H9 (cell line): ENCODE data around the gene PTPRB. TPM values are rescaled to one million over a fixed set of nuclear protein-coding genes. Genes with fewer than 3 reads are reported as not detected.

Experiments used
- DNase-seq: peaks from one replicate; pipeline ENCODE4 v3.0.0-alpha.2; 2017
- H2AFZ ChIP-seq: one replicate; pipeline ENCODE4 v1.6.1; 2013; ENCODE audit warnings: mild to moderate bottlenecking, low read length, control low read depth, moderate library complexity
- H2AK5ac ChIP-seq: 2 replicates; pipeline ENCODE4 v1.6.1; 2013; ENCODE audit warnings: low read length, control low read depth, mixed read lengths; ENCODE audit not compliant: insufficient read length
- H2BK120ac ChIP-seq: one replicate; pipeline ENCODE4 v1.6.1; 2013; ENCODE audit warnings: low read depth, mild to moderate bottlenecking, low read length, control low read depth, inconsistent platforms; ENCODE audit not compliant: poor library complexity, severe bottlenecking
- H2BK12ac ChIP-seq: 2 replicates; pipeline ENCODE4 v1.6.1; 2013; ENCODE audit warnings: low read length, control low read depth, mixed read lengths, low read depth; ENCODE audit not compliant: insufficient read length
- H2BK15ac ChIP-seq: 2 replicates; pipeline ENCODE4 v1.6.1; 2013; ENCODE audit warnings: low read depth, low read length, control low read depth
- H2BK20ac ChIP-seq: one replicate; pipeline ENCODE4 v1.6.1; 2013; ENCODE audit warnings: low read depth, mild to moderate bottlenecking, low read length, control low read depth, inconsistent platforms; ENCODE audit not compliant: poor library complexity, severe bottlenecking
- H2BK5ac ChIP-seq: 2 replicates; pipeline ENCODE4 v1.6.1; 2013; ENCODE audit warnings: low read length, control low read depth, mixed read lengths; ENCODE audit not compliant: insufficient read length
- H3K14ac ChIP-seq: 2 replicates; pipeline ENCODE4 v1.6.1; 2013; ENCODE audit warnings: low read length, control low read depth; ENCODE audit not compliant: insufficient read depth
- H3K18ac ChIP-seq: 2 replicates; pipeline ENCODE4 v1.6.1; 2013; ENCODE audit warnings: low read depth, mild to moderate bottlenecking, mixed read lengths, low read length, control low read depth; ENCODE audit not compliant: insufficient read length
- H3K23ac ChIP-seq: 2 replicates; pipeline ENCODE4 v1.6.1; 2013; ENCODE audit warnings: low read length, control low read depth, mixed read lengths, low read depth; ENCODE audit not compliant: insufficient read length
- H3K23me2 ChIP-seq: 2 replicates; pipeline ENCODE4 v1.6.1; 2013; ENCODE audit warnings: low read depth, mild to moderate bottlenecking, mixed read lengths, low read length, control low read depth; ENCODE audit not compliant: insufficient read length, poor library complexity, severe bottlenecking
- H3K27ac ChIP-seq: 2 replicates; pipeline ENCODE4 v1.5.1; 2013; ENCODE audit warnings: low read length, control low read depth, mixed read lengths, low read depth; ENCODE audit not compliant: insufficient read length
- H3K27me3 ChIP-seq: 2 replicates; pipeline ENCODE4 v1.6.1; 2013; ENCODE audit warnings: low read length, control low read depth, inconsistent platforms; ENCODE audit not compliant: insufficient read depth
- H3K4ac ChIP-seq: 2 replicates; pipeline ENCODE4 v1.6.1; 2013; ENCODE audit warnings: low read depth, mild to moderate bottlenecking, control low read depth, inconsistent platforms, low read length, moderate library complexity
- H3K4me1 ChIP-seq: 2 replicates; pipeline ENCODE4 v1.6.1; 2013; ENCODE audit warnings: low read length, control low read depth, inconsistent platforms; ENCODE audit not compliant: insufficient read depth
- H3K4me2 ChIP-seq: 2 replicates; pipeline ENCODE4 v1.6.1; 2013; ENCODE audit warnings: low read length, control low read depth, mixed read lengths; ENCODE audit not compliant: insufficient read length, insufficient read depth
- H3K56ac ChIP-seq: 2 replicates; pipeline ENCODE4 v1.6.1; 2013; ENCODE audit warnings: low read depth, mild to moderate bottlenecking, mixed read lengths, low read length, control low read depth; ENCODE audit not compliant: insufficient read length
- H3K79me1 ChIP-seq: 2 replicates; pipeline ENCODE4 v1.6.1; 2013; ENCODE audit warnings: low read depth, mild to moderate bottlenecking, moderate library complexity, low read length, control low read depth, inconsistent platforms; ENCODE audit not compliant: insufficient read depth, poor library complexity, severe bottlenecking
- H3K79me2 ChIP-seq: 2 replicates; pipeline ENCODE4 v1.6.1; 2013; ENCODE audit warnings: low read length, control low read depth, inconsistent platforms; ENCODE audit not compliant: insufficient read depth
- H3K9ac ChIP-seq: 2 replicates; pipeline ENCODE4 v1.6.1; 2013; ENCODE audit warnings: low read length, control low read depth, mixed read lengths; ENCODE audit not compliant: insufficient read length; ENCODE audit errors: extremely low read depth
- H3K9me3 ChIP-seq: one replicate; pipeline ENCODE4 v1.6.1; 2013; ENCODE audit warnings: low read depth, low read length, inconsistent platforms; ENCODE audit not compliant: control insufficient read depth
- H3T11ph ChIP-seq: one replicate; pipeline ENCODE4 v1.6.1; 2013; ENCODE audit warnings: mild to moderate bottlenecking, low read length, control low read depth, inconsistent platforms
- H4K20me1 ChIP-seq: one replicate; pipeline ENCODE4 v1.6.1; 2013; ENCODE audit not compliant: control insufficient read depth, insufficient read length, insufficient read depth
- H4K5ac ChIP-seq: 2 replicates; pipeline ENCODE4 v1.6.1; 2013; ENCODE audit warnings: low read depth, mild to moderate bottlenecking, mixed read lengths, low read length, control low read depth; ENCODE audit not compliant: insufficient read length
- H4K8ac ChIP-seq: replicated peaks from 2 replicates; pipeline ENCODE4 v1.6.1; 2013; ENCODE audit warnings: low read length, control low read depth, mixed read lengths, low read depth; ENCODE audit not compliant: insufficient read length
- H4K91ac ChIP-seq: 2 replicates; pipeline ENCODE4 v1.6.1; 2013; ENCODE audit warnings: low read depth, mild to moderate bottlenecking, moderate library complexity, mixed read lengths, low read length, control low read depth; ENCODE audit not compliant: insufficient read length
- H3K27ac Mint-ChIP-seq, 3 experiments: 2 replicates in 2 of 3; 3 replicates in 1 of 3; pipeline ENCODE4 v1.8.0; 2020 to 2021; ENCODE audit warnings: mixed read lengths in 3 of 3, mild to moderate bottlenecking in 1 of 3, moderate library complexity in 1 of 3
- H3K27me3 Mint-ChIP-seq: 2 replicates; pipeline ENCODE4 v1.8.0; 2021; ENCODE audit warnings: low read depth, mild to moderate bottlenecking, moderate library complexity, mixed read lengths
- H3K36me3 Mint-ChIP-seq, 3 experiments: 2 replicates in 2 of 3; 3 replicates in 1 of 3; pipeline ENCODE4 v1.8.0; 2020 to 2021; ENCODE audit warnings: low read depth in 3 of 3, mixed read lengths in 3 of 3; ENCODE audit not compliant: insufficient read depth in 1 of 3
- H3K4me1 Mint-ChIP-seq, 2 experiments: 2 replicates each; pipeline ENCODE4 v1.8.0; 2020; ENCODE audit warnings: mixed read lengths in 2 of 2
- H3K4me3 Mint-ChIP-seq, 2 experiments: 2 replicates in 1 of 2; 3 replicates in 1 of 2; pipeline ENCODE4 v1.8.0; 2020 to 2021; ENCODE audit warnings: mild to moderate bottlenecking in 2 of 2, mixed read lengths in 2 of 2, moderate library complexity in 1 of 2
- H3K9me3 Mint-ChIP-seq, 2 experiments: 2 replicates in 1 of 2; 3 replicates in 1 of 2; pipeline ENCODE4 v1.8.0; 2020; ENCODE audit warnings: mild to moderate bottlenecking in 2 of 2, mixed read lengths in 2 of 2, moderate library complexity in 1 of 2
- CTCF ChIP-seq: fragments of 200-600 bp; sonication (generic); conservative IDR thresholded peaks from 3 replicates; pipeline ENCODE4 v1.8.0; 2021; ENCODE audit warnings: antibody characterized with exemption, mild to moderate bottlenecking
- WGBS: extraction: QIAGEN DNeasy Blood & Tissue Kit; methylation state at CpG from one replicate; pipeline ENCODE4 v1.1.7; 2013; ENCODE audit warnings: missing lambda C conversion rate, low lambda C conversion rate, mixed read lengths; ENCODE audit not compliant: insufficient read length; ENCODE audit errors: extremely low coverage; 5-methylcytosine and 5-hydroxymethylcytosine counted together
- total RNA-seq: library from RNA; stranded (reverse); gene quantifications from 2 replicates; pipeline ENCODE4 v1.2.1, GENCODE V29; 2021

Gene PTPRB
- total RNA-seq, 1 experiment from 2014 or later, result 1.4 TPM

DNA sequence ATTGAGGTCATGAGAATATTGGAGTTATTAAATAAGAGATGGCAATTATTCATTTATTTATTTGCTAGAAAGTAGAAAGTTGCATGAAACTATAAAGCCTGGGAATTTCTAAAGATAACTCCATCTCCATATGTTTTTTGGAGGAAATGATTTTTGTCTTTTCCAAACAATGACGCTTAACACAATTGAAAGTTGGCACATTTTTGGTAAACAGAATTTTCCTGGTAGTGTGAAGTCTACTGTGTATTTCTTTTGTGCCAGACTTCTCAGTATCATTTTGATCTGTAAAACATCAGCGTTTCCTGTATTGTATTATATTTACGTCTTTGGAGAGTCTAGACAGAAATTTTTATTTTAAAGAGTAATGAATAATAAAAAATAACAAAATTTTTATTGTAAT is 33.7 kb upstream of the PTPRB start:
- Histone ChIP-seq H3K9me3 (no peaks in the 10 kb centered on the region), H4K20me1 (no peaks in the 10 kb centered on the region), H3K79me1 (no peaks in the 10 kb centered on the region), H4K8ac (no peak overlapping the region), H3K4me1 (no peaks in the 10 kb centered on the region), H2BK12ac (no peak overlapping the region), H3K4ac (no peak overlapping the region), H2BK120ac (no peak overlapping the region), H3K79me2 (no peaks in the 10 kb centered on the region), H3K18ac (no peak overlapping the region), H3K4me2 (no peak overlapping the region), H3K9ac (no peak overlapping the region), H3K56ac (no peak overlapping the region), H4K91ac (no peak overlapping the region), H4K5ac (no peak overlapping the region), H3K23me2 (no peaks in the 10 kb centered on the region), H2AFZ (no peak overlapping the region), H2BK20ac (no peak overlapping the region), H3T11ph (no peak overlapping the region), H3K23ac (no peak overlapping the region), H2AK5ac (no peak overlapping the region), H3K14ac (no peak overlapping the region), H2BK5ac (no peak overlapping the region), H3K27me3 (no peaks in the 10 kb centered on the region), H2BK15ac (no peak overlapping the region), H3K27ac (no peak overlapping the region)
- no peaks in the 10 kb centered on the region for H3K4me1 Mint-ChIP-seq
- no CpG with 5 or more reads among the region's 3 CpGs for WGBS
- H3K4me3 Mint-ChIP-seq, result no peak overlapping the region
- no peaks in the 10 kb centered on the region for H3K27me3 Mint-ChIP-seq
- no peak for TF ChIP-seq CTCF
- peaks cover 0 to 1% of the 10 kb centered on the region in 2 experiments; a peak in 1 of 5 replicates for H3K9me3 Mint-ChIP-seq
- no peak for DNase-seq
- no peak overlapping the region for H3K27ac Mint-ChIP-seq
- no peaks in the 10 kb centered on the region for H3K36me3 Mint-ChIP-seq
